Stimulated activated CD4-positive, alpha-beta T cell treated with anti-CD3 and anti-CD28 coated beads, Interleukin-15, amount 100 ng/mL, for 48 hours (primary cell): ENCODE results near the gene CACNA2D3.
"Not testable (repeated sequence)": the region's sequence is repeated elsewhere in the genome, so short reads cannot be mapped to it uniquely, and the experiment has no call there.

Experiments used
- DNase-seq, 2 donors: peaks; one replicate each; pipeline ENCODE4 v3.0.0-alpha.2; 2020; ENCODE audit warnings: low read depth in 2 of 2

CACNA2D3 gene

GRCh38 chr3:55077726-55078125 lies 955.4 kb downstream of the CACNA2D3 start:
- no peak for DNase-seq

GRCh38 chr3:55078876-55079275 lies 956.5 kb downstream of the CACNA2D3 start:
- no peak for DNase-seq

GRCh38 chr3:55085231-55085630 lies 962.9 kb downstream of the CACNA2D3 start:
- DNase-seq = no peak

GRCh38 chr3:55089211-55089610 lies 966.9 kb downstream of the CACNA2D3 start:
- DNase-seq = no peak

GRCh38 chr3:55090291-55090690 lies 967.9 kb downstream of the CACNA2D3 start:
- no peak for DNase-seq

DNA sequence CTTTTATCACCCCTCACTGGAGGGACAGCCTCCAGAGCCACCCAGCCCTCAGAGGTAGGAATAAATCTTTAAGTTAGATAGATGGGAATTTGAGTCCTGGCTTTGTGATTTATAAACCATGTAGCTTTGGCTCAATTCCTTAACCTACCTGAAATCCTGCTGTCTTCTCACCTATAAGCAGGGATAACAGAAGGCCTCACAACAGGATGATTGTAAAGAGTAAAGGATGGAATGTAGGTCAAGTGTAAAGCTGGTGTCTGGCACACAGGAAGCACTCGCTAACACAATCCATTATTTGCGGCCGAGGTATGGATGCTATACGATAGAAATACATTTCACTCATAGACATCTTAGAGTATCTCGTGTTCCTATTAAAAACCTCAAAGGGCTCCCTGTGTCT lies 968.4 kb downstream of the CACNA2D3 start:
- no peak for DNase-seq

- no peak for DNase-seq
Measured at GRCh38 chr3:55091381-55092225, 969.3 kb downstream of the CACNA2D3 start.

- DNase-seq = no peak
Measured at GRCh38 chr3:55094676-55095075, 972.3 kb downstream of the CACNA2D3 start.

DNA sequence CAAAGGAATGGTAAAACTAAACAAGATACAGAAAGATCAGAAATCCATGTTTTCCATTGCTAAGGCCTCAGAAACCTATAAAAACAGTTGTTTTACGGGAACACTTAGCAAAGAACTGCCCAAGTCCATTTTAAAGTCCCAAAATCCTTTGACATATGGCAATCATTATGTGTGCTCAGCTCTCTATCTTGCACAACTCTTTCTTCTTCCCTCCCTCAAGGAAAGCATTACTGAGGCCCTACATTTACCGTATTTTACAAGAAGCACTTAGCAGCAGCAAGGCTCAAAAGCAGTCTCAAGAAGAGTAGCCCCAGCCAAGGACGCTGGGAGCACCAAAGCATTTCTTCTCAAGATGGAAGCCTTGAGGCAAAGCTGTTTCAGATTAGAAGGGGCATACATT lies 975.1 kb downstream of the CACNA2D3 start:
- DNase-seq = no peak

DNA sequence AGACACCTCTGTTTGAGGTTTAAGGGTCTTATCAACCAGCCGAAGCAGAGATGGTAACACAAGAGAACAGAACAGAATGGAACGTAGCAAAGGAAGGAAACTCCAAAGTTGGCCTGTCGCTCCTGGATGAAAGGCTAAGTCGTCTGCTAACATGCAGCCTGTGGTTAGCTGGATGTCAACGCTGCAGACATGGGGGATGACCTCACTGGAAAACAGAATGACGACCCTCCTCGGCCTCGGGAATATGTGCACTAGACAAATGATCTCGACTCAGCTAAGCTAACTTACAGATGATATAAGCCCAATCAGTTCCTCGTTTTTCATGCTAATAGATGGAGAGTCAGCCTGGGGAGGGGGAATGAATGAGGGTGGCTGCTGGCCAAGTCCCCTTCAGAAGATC lies 983.3 kb downstream of the CACNA2D3 start:
- DNase-seq = no peak

DNA sequence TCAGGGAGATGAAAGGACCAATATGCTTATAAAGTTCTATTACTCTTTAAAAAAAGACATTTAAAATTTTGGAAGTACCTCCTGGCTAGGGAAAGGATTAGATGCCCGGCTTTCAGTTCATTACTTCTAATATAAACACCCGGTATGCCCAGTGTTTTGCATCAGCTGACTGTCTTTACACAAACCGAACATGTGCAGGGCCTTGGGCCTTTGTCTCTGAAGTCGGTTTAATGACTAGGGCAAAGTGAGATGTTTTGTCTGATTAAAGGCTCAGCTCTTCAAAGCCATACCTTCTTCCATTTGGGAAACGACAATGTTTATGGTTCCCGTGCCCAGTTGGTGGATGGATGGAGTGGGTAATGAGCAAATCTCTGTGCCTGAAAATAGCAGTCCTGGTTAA lies 984.8 kb downstream of the CACNA2D3 start:
- DNase-seq = no peak

- not testable (repeated sequence) for DNase-seq
Measured at GRCh38 chr3:55111906-55112305, 989.6 kb downstream of the CACNA2D3 start.

DNA sequence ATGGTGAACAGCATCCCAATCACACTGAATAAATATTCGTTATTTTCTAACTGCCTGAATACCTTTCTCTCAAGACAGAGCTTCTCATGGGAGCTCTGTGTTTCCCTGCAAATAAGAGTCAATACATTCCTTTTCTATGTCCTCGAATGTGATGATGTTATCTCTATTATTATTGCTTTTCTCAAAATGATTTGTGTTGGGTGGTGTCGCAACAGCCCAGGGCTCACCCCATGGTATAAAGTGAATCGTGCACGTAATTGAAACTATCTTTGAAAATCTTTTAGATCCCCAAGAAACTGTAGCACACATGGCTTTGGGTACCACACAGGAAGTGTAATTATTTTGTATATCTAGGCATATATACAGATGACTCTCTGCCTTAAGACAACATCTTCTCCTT lies 996.1 kb downstream of the CACNA2D3 start:
- no peak for DNase-seq

DNA sequence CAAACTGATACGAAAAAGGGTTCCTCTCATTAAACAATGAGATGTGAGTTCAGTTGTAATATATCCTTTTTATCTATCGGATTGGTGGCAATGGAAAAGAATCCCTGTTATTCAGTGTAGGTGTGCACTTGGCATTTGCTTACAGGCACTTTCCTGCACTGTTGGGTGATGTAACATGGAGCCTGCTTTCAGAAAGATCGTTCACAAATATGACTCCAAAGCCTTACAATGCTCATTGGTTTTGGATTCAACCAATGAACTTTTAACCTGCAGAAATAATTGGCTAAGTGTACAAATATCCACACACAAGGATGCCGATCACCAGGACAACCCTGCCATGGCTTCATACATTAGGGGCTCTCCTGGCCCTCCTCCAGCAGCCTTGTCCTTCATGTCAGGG lies 996.9 kb downstream of the CACNA2D3 start:
- no peak for DNase-seq

DNA sequence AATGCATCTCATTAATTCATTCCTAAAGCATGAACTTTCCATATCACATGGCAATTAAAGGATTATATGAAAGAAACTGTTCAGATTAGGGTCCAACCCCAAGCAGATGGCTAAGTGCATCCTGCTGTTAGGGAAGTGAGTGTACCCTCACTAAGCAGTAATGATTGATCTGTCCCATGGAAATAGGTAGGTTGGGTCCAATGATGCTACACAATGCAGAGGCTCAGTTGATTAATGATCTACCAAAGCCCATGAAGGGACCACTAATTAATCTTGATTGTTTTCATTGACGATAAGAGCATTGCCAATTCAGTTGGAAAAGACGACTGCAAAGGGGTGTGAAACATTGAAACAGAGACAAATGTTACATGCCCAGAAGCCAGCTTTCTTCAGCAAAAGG lies 1000.0 kb downstream of the CACNA2D3 start:
- DNase-seq = no peak
